HG02678 (cell line): ENCODE results near the gene UBE2E1.
"Not testable (repeated sequence)": the region's sequence is repeated elsewhere in the genome, so short reads cannot be mapped to it uniquely, and the experiment has no call there.

Experiments
- ATAC-seq: cut with Tn5 transposase; IDR thresholded peaks from one replicate; pipeline ENCODE4 v1.9.1; 2021; ENCODE audit warnings: mild to moderate bottlenecking, moderate library complexity; ENCODE audit not compliant: unreplicated experiment

Gene UBE2E1

GRCh38 chr3:23875113-23875725, 69.5 kb downstream of the UBE2E1 start:
- ATAC-seq = no peak

GRCh38 chr3:23876923-23877322, 71.2 kb downstream of the UBE2E1 start:
- ATAC-seq = no peak

DNA sequence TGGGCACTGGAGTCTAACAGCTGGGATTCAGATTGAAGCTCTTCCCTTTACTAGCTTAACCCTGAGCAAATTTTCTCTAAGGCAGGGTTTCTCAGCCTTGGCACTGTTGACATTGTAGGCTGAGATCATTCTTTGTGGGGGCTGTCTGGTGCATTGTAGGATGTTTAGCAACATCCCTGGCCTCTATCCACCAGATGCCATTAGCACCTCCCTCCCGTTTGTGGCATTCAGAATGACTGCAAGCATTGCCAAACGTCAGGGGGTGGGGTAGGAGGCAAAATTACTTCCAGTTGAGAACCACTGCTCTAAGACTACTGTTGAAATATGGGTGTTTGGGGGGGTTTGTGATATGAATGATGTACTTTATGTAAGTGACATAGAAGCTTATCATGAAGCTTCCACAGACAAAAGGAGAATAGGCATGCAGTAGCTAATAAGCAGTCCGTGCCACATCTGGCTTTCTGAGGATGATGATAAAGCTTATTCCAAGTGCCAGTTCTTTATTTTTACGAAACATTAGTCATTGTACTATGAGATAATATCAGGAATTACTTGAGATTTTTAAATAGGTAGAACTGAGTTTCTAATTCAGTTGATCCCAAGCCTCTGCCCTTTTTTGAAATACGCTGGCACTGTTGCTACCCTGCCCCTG, 71.7 kb downstream of the UBE2E1 start:
- no peak for ATAC-seq

DNA sequence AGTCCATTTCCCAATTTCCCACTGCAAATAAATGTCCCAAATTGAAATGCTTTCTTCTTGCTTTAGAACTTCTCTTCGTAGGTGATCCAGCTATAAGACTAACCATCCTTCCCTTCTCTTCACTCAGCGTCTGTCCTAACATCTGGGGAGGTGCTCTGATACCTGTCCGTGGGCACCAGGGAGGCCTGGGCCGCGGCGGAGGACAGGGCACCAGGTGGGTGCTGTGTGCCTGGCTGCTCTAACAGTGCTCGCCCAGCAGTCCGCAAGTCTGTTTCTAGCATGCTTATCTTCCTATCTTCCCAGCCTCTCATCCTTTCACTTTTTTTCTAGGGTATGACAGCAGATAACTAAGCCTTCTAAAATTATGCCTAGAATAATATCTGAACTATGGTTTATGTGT, 73.7 kb downstream of the UBE2E1 start:
- ATAC-seq = no peak

DNA sequence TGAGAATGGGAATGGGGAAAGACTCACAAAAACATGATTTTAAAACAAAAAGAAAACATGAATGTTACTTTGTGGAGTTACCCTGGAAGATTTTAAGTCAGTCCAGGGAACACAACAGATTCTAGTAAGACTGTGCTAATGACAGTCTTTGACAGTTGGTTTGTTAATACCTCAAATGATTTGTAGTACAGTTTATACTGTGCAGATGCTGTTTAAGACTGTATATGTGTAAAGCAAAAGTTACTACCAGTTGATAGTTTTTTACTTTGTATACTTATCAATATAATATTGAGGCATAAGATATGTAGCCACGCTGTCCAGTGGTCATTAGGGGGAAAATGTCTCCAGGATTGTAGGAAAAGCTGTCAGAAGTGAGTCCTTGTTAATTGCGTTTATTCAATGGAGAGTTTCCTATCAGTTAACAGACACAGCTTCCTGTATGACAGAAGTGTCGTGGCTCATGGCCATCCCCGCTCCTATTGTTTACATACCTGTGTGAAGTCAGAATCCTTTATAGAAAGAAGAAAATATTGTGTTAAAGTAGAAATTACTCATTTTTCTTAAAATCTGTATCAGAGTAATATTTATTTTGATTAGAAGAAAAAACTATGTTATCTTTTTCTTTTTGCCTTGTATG, 75.1 kb downstream of the UBE2E1 start:
- ATAC-seq = no peak

DNA sequence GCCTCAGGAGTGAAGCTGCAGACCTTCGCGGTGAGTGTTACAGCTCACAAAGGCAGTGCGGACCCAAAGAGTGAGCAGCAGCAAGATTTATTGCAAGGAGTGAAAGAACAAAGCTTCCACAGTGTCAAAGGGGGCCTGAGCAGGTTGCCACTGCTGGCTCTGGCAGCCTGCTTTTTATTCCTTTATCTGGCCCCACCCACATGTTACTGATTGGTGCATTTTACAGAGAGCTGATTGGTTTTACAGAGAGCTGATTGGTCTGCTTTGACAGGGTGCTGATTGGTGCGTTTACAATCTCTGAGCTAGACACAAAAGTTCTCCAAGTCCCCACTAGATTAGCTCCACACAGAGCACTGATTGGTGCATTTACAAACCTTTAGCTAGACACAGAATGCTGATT, 76.2 kb downstream of the UBE2E1 start:
- ATAC-seq = not testable (repeated sequence)

- ATAC-seq = no peak
Measured at GRCh38 chr3:23882487-23882918, 76.7 kb downstream of the UBE2E1 start.

DNA sequence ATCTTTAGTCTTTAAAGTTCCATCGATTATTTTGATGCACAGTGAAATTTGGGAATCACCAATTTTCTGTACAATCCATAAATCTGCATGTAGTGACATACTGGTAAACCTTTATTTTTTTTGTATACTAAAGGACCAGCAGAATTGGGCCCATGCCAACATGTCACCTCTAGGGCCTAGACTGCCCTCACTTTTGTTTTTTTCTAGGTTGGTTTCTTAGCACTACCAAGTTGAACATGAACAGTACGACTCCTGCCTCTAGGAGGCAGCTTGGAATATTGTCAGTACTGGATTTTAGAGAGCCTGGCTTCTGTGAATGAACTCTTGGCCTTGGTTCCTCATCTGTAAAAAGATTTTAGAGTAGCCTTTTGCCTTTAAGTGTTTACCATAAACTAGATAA, 78.7 kb downstream of the UBE2E1 start:
- no peak for ATAC-seq

DNA sequence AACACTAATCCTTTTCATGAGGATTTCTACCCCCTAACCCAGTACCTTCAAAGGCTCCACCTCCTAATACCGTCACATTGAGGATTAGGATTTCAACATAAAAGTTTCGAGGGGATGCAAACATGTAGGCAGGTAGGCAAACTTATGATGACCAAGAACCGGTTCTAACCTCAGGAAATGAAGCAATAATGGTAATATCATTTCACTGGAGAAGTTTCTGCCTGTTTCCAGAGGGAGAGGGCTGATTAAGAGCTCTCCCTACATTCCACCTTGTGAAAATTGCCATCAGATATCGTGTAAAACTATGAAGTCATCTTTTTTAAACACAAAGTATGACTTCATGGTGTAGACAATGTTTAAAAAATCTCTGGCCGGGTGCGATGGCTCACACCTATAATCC, 79.5 kb downstream of the UBE2E1 start:
- ATAC-seq = no peak

DNA sequence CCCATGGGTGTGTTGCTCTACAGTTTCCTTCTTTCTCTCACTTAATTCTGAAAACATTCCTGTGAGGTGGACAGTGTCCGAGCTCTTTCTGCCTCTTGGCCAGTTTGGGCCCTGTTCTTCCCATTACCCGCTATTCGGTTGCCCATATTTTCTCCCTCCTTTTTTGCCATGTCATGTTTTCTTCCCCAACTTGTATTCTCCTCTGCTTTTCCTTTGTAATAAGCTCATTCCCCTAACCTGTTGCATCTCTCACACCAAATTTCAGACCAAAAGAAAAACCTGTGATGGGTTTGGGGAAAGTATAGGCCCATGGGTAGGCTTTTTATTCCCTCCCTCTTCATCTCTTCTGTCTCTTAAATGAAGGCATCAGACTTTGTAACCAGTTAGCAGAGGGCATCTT, 80.6 kb downstream of the UBE2E1 start:
- no peak for ATAC-seq

- ATAC-seq = no peak
Measured at GRCh38 chr3:23888617-23889228, 83.0 kb downstream of the UBE2E1 start.

DNA sequence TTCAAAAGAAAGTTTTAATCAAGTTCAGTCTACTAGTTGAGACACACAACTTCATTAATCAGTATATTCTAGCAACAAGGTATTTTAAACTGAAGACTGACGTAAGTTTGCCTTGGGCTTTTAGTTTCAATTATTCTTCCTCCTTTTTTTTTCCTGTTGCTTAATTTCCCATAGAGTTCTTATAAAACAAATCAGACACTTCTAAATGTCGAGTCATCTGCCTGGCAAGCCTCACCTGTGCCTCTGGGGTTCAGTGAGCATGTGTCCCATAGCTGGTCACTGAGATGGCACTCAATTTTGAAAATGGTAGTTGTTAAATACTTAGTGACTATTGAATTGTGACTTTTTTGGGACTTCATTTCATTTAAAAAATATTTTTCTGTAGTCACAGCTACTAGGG, 83.6 kb downstream of the UBE2E1 start:
- ATAC-seq = no peak

DNA sequence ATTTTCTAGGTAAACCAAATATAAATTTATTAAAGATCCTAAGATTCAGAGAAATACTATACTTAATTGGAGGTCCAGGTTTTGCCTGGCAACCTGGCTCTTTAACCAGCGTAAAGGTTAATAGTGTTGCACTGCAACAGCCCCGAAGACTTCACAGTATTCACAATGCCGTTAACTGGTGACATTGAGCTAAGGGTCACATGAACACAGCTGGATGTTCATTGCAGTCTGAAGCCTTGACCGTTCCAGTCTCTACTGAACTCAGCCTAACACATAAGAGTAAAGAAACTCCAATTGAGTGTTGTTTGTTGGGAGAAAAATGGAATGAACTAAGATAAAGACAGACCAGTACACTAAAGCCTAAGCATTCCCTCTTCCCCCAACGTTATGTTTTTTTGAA, 84.2 kb downstream of the UBE2E1 start:
- ATAC-seq = no peak

DNA sequence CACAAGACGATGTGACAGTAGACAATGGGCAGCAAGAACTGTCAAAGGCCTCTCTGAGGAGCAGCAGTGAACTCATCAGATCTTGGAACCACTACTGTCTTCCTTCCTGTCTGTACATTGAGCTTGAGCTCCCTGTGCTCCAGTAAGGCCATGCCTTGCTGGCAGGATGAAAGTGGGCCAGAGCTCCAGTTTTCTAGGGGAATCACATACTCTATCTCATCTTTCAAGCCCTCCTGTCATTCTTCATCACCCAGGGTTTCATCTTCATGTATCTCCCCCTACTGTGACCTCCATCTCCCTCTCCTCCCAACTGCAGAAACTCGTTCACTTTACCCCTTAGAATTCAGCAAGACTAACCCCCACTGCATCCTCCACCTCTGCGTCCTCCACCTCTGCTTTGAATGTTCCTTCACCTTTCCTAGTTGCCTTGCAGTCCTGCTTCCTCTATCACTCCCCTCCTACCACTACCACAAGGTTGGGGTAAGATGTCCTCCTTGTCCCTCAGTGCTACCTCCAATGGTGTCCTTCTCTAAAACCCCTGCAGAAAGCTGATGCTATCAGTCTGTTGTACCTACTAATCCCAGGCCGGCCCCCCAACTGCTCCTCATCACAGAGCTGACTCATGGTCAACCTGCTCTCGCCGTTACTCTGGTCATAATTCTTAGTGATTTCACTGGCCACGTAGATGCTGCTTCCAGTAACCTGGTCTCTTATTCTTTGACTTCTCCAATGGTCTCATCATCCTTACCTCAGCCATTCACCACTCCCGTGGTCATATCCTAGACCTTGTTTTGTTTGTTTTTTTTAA, 88.7 kb downstream of the UBE2E1 start:
- ATAC-seq = no peak

GRCh38 chr3:23895181-23895580, 89.4 kb downstream of the UBE2E1 start:
- ATAC-seq = no peak

DNA sequence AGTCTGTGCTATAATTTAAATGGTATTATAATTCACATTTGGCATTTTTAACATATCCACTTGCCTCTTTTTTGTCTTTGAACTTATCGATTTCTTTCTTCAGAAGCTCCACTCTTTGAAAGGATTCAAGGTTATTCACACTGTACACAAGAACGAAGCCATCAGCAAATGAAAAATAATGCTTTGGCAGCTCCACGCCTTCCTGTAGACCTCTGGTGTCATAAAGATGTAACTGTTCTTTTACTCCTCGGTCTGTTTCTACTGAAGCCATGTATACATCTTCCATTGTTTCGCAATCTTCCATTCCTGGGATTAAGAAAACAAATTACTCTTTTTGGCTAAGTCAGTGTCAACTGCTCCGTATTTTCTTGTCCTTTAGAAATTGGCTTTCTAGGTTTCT, 95.0 kb downstream of the UBE2E1 start:
- ATAC-seq = no peak

GRCh38 chr3:23904545-23904944, 98.8 kb downstream of the UBE2E1 start:
- no peak for ATAC-seq

DNA sequence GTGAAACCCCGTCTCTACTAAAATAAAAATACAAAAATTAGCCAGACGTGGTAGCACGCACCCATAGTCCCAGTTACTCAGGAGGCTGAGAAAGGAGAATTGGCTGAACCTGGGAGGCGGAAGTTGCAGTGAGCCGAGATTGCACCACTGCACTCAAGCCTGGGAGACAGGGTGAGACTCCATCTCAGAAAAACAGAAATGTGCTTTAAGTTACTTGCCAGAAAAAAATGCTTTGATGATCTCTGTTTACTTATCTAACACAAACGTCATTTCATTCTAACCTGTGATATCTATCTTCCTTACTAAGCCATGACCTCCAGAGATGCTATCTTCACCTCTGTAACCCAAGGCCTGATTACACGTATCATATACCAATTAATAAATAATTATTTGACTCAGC, 103.6 kb downstream of the UBE2E1 start:
- ATAC-seq = no peak

DNA sequence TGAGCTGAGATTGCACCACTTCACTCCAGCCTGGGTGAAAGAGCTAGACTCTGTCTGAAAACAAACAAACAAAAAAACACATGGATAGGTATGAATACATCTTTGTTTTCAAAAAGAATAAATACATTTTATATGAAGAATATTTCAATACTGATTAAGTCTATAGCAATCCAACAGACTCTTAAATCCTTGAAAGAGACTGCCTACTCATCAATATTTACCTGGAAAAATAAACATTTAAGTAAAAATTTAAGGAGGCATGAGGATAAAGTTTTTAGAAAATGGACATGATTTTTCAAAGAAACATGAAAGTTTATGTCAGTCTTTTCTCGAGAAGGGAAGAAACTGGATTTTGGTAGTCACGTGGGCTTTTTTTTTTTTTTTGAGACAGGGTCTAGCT, 105.6 kb downstream of the UBE2E1 start:
- no peak for ATAC-seq

DNA sequence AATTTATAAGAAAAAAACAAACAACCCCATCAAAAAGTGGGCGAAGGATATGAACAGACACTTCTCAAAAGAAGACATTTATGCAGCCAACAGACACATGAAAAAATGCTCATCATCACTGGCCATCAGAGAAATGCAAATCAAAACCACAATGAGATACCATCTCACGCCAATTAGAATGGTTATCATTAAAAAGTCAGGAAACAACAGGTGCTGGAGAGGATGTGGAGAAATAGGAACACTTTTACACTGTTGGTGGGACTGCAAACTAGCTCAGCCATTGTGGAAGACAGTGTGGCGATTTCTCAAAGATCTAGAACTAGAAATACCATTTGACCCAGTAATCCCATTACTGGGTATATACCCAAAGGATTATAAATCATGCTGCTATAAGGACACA, 106.6 kb downstream of the UBE2E1 start:
- ATAC-seq = not testable (repeated sequence)

- ATAC-seq = no peak
Measured at GRCh38 chr3:23913182-23913581, 107.4 kb downstream of the UBE2E1 start.
